Astrocyte of the cerebellum (primary cell): Measurements from ENCODE around the gene CFAP161.

Experiments
- DNase-seq: peaks from one replicate; pipeline ENCODE4 v3.0.0-alpha.2; 2011; ENCODE audit warnings: low read depth
- H3K4me3 ChIP-seq: 2 replicates; pipeline ENCODE4 v1.5.1; 2011; ENCODE audit warnings: mild to moderate bottlenecking, low read depth, low read length, moderate library complexity
- CTCF ChIP-seq: IDR thresholded peaks from 2 replicates; pipeline ENCODE4 v1.5.1; 2012; ENCODE audit warnings: low read length, low read depth, moderate library complexity, mild to moderate bottlenecking; ENCODE audit errors: missing control alignments
- in situ Hi-C: cut with HindIII; loops from 2 replicates; pipeline ENCODE4 v1.10.0; 2017; ENCODE audit warnings: low sequenced_read_pairs

CFAP161 gene

GRCh38 chr15:81176291-81176893 lies 42.3 kb downstream of the CFAP161 start:
- in situ Hi-C loops = loop anchor here (5.0 to 10.0 kb wide), 2 partner anchors 66 to 88 kb away; no protein-coding TSS in a partner anchor
- DNase-seq = no peak
- TF ChIP-seq CTCF = no peak
- H3K4me3 ChIP-seq = no peak overlapping the region

GRCh38 chr15:81178365-81178764 lies 44.3 kb downstream of the CFAP161 start:
- no peak for TF ChIP-seq CTCF
- no peak for DNase-seq
- no peak overlapping the region for H3K4me3 ChIP-seq
- in situ Hi-C loops = loop anchor here (5.0 to 10.0 kb wide), 2 partner anchors 64 to 86 kb away; no protein-coding TSS in a partner anchor

GRCh38 chr15:81181220-81181619 lies 47.1 kb downstream of the CFAP161 start:
- in situ Hi-C loops = no loop called here
- DNase-seq = no peak
- H3K4me3 ChIP-seq = no peak overlapping the region
- no peak for TF ChIP-seq CTCF

GRCh38 chr15:81182031-81182755 lies 48.1 kb downstream of the CFAP161 start:
- no peak for TF ChIP-seq CTCF
- in situ Hi-C loops = no loop called here
- H3K4me3 ChIP-seq = no peak overlapping the region
- no peak for DNase-seq

- no peak overlapping the region for H3K4me3 ChIP-seq
Measured at GRCh38 chr15:81182756-81183438, 48.8 kb downstream of the CFAP161 start.

More at GRCh38 chr15:81182756-81183438, 48.8 kb downstream of the CFAP161 start:
- in situ Hi-C loops = no loop called here
- no peak for DNase-seq
- TF ChIP-seq CTCF = no peak
